NCI-H2081 treated with DMSO at 0.1 percent for 48 hours (cell line): ENCODE results near the gene FSTL4.

Source experiments
- DNase-seq: peaks from one replicate; lab custom pipeline; 2025; lab: John Stamatoyannopoulos, UW

FSTL4 gene

DNA sequence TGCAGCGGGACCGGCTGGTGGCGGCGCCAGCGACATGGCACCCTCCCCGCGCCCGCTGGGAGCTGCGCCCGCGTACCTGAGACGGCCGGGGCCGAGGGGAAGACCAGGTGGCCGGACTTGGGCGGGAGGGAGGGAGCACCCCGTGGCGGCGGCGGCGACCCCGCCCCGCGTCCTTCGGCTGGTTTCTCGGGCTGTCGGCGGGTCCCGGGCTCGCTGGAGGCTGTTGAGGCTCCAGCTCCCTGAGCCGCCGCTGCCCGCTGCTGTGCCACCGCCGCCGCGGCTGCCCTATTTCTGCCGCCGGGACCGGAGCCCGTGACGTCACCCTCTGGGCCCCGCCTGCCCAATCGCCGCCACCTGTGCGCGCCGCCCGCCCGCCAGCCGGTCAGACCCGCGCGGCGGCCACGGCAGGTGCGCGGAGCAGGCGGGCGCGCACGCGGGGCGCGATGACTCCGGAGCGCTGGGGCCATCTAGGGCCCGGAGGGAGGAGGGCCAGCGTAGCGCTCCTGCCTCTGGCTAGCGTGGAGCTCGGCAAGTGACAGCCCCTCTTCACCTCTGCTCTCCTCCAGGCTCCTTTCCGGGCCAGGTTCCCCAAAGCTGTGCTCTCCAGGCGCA, at the start of gene FSTL4:
TSS of gene FSTL4 (minus strand) at position 293 of the 612 bp plus-strand sequence.
- no peak for DNase-seq

GRCh38 chr5:133661389-133661788, 49.0 kb upstream of the FSTL4 start:
- no peak for DNase-seq

DNA sequence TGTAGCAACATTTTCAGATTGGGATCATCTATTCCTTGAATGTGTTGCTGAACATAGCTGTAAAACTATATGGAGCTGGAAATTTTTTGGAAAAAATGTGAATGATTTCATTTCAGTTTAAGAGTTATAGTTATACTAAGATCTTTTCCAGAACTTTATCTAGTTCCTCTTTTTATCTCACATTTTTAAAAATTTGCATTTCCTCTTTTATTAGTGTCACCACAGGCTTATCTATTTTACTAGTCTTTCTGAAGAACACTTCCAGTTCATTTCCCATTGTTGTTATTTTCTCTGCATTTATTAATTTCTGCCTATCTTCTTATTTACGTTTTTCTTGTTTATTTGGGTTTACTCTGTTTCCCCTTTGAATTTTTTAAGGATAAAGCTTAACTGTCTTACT, 46.0 kb upstream of the FSTL4 start:
- DNase-seq: no peak

DNA sequence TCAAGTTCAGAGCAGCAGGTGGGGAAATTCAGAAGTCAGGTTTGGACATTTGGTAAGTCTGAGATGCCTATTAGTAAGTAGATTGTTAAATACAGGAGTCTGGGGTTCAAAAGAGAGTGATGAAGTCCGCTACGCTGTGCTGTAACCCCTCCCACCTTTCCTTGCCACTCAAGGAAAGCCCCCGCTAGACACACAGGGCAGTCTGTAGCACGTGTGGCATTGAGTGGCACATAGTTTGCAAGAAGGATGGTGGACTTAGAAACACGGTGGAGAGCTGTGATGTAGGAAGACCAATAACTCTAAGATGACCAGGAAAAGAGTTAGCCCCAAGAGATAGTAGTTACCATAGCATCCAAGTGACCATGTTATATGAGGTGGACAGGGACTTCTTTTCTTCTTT, 44.7 kb upstream of the FSTL4 start:
- no peak for DNase-seq

DNA sequence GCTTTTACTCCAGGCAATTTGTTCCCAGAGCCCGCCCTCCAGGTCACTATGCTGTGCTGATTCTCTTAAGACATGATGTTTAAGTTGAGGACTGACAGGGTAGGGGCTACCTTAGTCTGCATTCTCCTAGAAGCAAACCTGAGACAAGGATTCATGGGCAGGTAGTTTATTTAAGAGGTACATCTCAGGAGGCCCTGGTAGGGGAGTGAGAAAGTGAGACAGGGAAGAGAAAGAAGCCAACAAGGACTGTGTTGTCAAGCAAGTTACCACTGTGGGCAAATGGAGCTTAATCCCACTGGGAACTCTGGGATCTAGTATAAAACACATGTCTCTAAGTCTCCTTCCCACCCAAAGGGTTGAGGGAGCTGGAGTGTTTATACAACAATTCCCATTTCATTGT, 43.6 kb upstream of the FSTL4 start:
- DNase-seq: no peak

GRCh38 chr5:133653760-133654049, 41.4 kb upstream of the FSTL4 start:
- DNase-seq: no peak

DNA sequence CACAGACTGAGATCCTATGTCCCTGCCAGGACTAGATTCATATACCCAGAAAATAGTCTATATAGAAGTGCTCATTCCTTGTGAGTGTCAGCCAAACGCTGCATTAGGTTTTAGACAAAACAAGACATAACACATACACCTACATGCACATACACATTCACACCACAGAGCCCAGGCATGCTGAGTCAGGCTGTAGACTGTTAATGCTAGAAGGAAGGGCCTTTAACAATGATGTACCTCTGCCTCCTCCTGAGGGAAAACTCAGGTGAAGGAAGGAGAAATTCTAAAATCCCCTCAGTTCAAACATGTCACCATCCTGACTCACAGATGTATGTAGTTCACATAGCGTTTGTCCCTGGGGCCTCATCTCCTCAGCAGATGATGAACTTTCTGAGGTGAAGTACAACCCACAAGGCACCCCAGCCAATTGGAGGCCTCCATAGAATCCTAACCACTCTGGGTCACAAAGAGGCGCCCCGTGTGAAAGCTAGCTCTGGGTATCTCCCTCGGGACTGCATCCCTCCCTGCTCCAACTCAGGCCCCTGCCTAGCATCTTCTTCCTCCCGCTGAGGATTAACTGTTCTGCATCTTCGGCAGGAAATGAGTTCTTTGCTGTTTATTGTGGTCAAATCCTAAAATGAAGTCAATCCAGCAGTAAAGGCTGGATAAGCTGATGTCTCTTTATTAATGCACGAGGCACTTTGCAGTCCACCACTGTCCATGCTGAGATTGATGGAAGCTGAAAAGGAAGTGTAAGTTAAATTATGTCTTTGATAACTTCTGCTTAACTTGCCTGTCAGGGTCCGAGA, 40.8 kb upstream of the FSTL4 start:
- no peak for DNase-seq

DNA sequence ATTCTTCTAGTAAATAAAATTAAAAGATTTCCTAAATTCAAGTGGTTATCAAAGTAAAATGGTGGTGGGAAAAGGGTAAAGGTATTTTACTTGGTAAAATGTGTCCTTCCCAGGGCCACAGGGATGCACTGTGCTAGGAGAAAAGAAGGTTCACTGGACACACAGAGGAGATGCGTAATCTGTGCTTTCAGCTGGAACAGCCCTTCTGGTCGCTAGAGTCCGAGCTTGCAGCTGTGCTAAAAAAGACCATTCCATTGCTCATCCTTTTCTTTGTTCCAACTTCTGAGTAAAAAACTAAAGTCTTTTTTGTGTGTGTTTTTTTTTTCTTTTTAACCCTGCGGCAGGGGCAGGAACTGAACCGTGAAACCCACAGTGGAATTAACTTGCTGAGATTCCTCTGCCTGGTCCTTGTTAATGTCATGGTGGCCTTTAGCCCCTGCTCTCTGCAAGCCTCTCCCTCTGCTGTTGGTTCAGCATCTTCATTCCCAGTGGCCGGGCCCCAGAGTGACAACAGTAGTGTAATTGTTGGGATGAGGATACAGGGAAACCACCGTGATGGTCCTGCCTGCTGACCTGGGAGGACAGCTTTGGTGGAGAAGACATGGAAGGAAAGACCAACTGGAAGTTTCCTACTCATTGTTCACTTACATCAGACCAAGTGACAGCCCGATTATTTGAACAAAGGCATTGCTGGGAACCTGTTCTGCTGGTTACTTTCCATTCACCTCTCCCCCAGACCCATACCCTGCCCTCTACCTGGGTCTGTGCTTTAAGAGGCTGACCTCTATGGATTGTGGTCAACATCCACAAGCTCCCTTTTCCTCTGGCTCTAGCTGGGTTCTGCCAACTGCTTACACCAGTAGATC, 31.9 kb upstream of the FSTL4 start:
- DNase-seq: no peak

DNA sequence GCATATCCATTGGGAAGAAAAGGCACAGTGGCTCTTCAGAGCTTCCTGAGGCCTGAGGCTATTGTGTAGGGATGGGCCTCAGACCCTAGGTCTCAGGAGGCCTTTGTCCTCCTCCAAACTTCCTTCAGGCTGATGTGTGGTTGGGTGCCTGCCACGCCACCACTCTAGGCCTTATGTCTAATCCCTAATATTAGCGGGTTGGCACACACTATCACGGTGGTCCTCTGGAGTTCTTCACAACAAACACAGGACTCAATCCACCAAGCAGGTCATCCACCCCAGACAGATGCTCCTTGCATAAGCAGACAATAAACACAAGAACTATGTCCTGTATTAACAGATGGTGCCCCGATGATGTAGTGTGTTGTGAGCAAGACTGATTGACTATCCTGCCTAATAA, 31.0 kb upstream of the FSTL4 start:
- no peak for DNase-seq

DNA sequence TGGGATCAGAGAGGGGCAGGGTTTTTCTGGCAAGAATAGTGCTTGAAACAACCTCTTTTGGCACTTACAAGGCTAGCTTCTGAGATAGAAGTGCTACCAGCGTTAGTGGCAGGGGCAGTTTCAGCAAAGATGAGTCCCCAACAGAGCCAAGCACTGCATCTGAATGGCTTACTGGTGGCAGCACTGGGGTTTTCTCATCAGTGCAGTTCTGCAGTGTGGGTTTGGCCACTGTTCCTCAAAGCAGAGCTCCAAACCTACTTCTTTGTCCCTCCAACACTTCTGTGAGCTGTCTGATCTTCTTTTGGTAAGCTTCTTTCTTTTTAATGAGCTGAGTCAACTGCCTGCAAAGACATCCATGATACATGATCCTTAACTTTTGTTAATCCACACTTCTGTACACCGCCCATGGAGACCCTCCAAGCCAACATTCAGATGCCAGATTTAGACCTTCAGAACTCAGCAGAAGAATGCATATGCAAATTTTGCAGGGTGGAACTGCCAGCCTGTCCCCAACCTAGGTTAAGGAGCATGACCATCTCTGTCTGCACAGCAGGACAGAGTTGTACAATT, 29.9 kb upstream of the FSTL4 start:
- DNase-seq: no peak

DNA sequence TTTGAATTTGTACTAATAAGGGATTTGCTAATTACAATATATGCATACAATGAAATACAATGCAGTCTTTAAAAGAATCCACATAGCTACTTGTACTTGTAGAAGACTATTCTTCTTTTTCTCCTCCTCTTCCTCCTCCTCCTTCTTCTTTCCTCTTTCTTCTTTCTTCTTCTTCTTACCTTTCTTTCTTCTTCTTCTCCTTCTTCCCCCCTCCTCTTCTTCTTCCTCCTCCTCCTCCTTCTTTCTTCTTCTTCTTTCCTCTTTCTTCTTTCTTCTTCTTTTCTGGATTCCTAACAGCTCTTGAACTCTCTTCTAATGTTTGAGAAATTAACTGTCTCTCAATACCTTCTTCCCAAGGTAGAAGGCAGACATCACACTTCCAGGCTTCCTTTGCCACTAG, 29.3 kb upstream of the FSTL4 start:
- no peak for DNase-seq

DNA sequence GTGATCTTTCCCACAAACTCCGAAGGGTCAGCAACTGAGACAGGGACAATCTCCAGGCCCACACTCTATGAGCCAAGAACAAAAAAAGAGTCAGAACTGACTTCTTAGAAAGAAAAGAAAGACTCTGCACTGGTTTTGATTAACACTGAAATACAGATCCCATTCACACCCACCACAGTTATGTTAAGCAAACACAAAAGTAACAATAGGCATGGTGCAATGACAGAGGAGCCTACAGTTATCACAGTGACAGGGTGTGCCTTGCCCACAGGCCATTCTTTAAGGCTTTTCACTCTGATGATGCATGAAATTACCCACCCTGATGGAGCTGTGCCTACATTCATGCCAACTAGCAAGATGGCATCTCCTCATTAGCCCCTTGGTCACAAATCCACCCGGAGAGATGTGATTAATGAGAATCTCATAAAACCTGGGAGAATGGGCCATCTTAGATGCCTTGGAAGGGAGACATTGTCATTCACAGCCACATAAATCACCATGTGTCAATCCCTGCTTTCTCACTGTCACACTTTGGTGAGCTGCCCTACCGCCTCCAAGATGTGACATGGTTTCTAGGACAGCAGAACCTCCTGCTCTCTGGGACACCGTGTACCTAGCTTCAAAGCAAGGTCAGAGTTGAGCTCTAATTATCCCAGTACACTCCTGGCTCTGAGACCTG, 27.6 kb upstream of the FSTL4 start:
- DNase-seq: no peak

- no peak for DNase-seq
These were observed 26.1 kb upstream of the FSTL4 start for GRCh38 chr5:133638436-133638835.

- DNase-seq: no peak
These were observed 24.9 kb upstream of the FSTL4 start for GRCh38 chr5:133637206-133637605.

GRCh38 chr5:133635051-133635450, 22.7 kb upstream of the FSTL4 start:
- DNase-seq: no peak

DNA sequence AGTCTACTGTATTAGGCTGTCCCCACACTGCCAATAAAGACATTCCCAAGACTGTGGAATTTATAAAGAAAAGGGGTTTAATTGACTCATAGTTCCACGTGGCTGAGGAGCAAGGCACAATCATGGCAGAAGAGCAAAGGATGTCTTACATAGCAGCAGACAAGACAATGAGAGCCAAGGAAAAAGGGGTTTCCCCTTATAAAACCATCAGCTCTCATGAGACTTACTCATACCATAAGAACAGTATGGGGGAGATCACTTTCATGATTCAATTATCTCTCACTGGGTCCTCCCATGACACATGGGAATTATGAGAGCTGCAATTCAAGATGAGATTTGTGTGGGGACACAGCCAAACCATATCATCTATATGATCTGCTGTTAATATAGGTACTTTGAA, 14.8 kb upstream of the FSTL4 start:
- DNase-seq: no peak

DNA sequence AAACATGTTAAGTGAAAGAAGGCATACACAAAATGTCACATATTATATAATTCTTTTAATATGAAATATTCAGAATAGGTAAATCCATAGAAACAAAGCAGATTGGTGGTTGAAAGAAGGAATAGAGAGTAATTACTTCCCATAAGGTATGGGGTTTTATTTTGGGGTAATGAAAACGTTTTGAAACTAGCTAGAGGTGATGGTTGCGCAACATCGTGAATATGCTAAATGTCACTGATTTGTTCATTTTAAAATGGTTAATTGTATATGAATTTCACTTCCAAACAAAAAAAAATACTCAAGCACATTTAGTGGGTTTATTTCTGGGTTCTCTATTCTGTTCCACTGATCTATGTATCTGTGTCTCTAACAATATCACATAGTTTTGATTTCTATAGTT, 12.0 kb upstream of the FSTL4 start:
- DNase-seq: no peak

DNA sequence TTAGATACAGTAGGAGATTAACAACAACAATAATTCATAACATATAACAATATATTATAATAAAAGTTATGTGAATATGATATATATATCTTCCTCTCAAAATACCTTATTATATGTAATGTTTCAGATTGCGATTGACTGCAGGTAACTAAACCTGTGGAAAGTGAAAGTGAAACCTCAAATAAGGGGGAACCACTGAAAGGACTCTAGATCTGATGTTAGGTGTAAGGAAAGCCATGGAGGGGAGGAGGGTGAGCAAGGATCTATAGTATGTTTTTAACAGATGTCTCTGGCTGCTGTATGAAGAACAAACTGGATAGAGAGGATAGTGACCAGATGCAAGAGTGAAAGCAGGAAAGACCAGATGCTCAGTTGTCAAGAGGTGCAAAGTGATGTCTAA, 5.8 kb upstream of the FSTL4 start:
- DNase-seq: no peak

DNA sequence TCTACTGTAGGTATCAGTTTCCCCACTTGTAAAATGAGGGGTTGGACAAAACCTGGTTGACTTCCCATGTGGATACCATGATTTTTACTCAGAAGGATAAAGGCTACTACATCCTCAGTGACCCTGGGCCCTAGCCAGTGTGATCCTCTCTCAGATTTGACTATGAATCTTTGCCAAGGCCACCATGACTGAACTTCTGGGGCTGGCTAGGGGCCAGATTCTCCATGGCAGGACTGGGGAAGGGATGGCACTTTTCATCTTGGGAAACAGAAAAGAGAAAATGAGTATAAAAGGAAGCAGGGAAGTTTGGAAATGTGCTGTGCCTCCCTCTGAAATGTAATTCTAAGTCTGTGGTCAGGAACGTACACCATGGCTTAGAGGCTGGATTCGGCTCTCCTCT, 1.4 kb upstream of the FSTL4 start:
- no peak for DNase-seq

- DNase-seq: no peak
These were observed 843 bp upstream of the FSTL4 start for GRCh38 chr5:133613184-133613583.

GRCh38 chr5:133611357-133612248, 738 bp downstream of the FSTL4 start:
- no peak for DNase-seq
